ENCODE measurements around the gene RELB.

Gene RELB

GRCh38 chr19:44985445-44985844 is 15.8 kb upstream of the RELB start:
- no peak for DNase-seq (ENCODE audit: low read depth)
- no peak overlapping the region for H3K4me3 ChIP-seq (ENCODE audit: control insufficient read depth, low read depth, low read length)
- no peak for TF ChIP-seq CTCF (conservative IDR thresholded peaks at IDR 0.05; ENCODE audit: control insufficient read depth, insufficient read depth, low read depth, low read length)

DNA sequence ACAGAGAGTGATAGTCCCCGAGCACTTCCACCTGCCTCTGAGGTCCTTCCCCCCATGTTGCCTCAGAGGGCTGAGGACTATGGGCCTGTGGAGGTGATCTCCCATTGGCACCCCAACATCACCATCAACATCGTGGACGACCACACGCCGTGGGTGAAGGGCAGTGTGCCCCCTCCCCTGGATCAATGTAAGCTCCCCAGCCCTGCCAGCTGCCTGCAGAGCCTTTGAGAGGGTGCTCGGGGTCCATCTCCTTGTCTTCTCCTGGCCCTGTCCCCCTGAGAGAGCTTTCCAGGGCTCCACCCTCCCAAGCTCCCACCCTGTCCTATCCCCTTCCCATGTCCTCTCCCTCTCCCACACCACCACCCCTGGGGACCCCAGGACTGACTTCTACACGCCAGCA is 14.9 kb upstream of the RELB start:
- H3K4me3 ChIP-seq (ENCODE audit: control insufficient read depth, low read depth, low read length): no peak overlapping the region
- no peak for DNase-seq (ENCODE audit: low read depth)
- TF ChIP-seq CTCF (conservative IDR thresholded peaks at IDR 0.05; ENCODE audit: control insufficient read depth, insufficient read depth, low read depth, low read length): no peak

DNA sequence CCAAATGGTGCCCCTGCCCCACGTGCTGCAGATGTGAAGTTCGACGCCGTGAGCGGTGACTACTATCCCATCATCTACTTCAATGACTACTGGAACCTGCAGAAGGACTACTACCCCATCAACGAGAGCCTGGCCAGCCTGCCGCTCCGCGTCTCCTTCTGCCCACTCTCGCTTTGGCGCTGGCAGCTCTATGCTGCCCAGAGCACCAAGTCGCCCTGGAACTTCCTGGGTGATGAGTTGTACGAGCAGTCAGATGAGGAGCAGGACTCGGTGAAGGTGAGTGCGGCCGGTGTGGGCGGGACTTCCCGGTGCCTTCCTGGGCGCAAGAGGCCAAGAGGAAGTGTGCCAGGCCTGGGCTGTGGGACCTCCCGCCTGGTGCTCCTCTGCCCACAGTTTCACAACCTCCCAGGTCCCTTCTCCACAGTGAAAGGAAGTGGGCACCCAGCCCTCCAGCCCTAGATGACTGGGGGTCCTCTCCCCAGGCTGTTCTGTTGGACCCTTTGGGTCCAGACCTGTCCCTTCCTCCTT is 14.1 kb upstream of the RELB start:
- DNase-seq (ENCODE audit: low read depth): no peak
- TF ChIP-seq CTCF (conservative IDR thresholded peaks at IDR 0.05; ENCODE audit: control insufficient read depth, insufficient read depth, low read depth, low read length): no peak
- H3K4me3 ChIP-seq (ENCODE audit: control insufficient read depth, low read depth, low read length): no peak overlapping the region

- DNase-seq (ENCODE audit: low read depth): no peak
- H3K4me3 ChIP-seq (ENCODE audit: control insufficient read depth, low read depth, low read length): no peak overlapping the region
- no peak for TF ChIP-seq CTCF (conservative IDR thresholded peaks at IDR 0.05; ENCODE audit: control insufficient read depth, insufficient read depth, low read depth, low read length)
Observed at GRCh38 chr19:44988273-44988672, 13.0 kb upstream of the RELB start.

- H3K4me3 ChIP-seq (ENCODE audit: control insufficient read depth, low read depth, low read length): no peak overlapping the region
Observed at GRCh38 chr19:44988896-44989556, 12.2 kb upstream of the RELB start.

DNA sequence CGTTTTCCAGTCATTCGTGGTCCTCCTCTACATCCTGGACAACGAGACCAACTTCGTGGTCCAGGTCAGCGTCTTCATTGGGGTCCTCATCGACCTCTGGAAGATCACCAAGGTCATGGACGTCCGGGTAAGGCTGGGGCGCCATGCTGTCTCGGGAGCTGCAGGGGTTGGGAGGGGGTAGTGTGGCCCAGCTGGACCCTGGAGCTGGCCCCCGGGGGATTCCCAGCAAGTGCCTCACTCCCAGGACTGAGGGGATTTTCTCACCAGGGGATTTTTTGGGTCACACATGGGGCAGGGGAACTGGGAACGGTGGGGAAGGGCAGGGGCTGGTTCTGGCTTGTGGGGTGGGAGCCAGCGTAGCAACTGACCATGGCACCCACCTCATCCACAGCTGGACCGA is 10.8 kb upstream of the RELB start:
- no peak for DNase-seq (ENCODE audit: low read depth)

More at GRCh38 chr19:44988896-44989556, 12.2 kb upstream of the RELB start:
- DNase-seq (ENCODE audit: low read depth): peak; percentile 72
- peak; percentile 68 for TF ChIP-seq CTCF (conservative IDR thresholded peaks at IDR 0.05; ENCODE audit: control insufficient read depth, insufficient read depth, low read depth, low read length)

More for the DNA sequence above, 10.8 kb upstream of the RELB start:
- TF ChIP-seq CTCF (conservative IDR thresholded peaks at IDR 0.05; ENCODE audit: control insufficient read depth, insufficient read depth, low read depth, low read length): no peak
- H3K4me3 ChIP-seq (ENCODE audit: control insufficient read depth, low read depth, low read length): no peak overlapping the region
